ENCODE measurements around the gene TACC2. TPM values are rescaled to one million over a fixed set of nuclear protein-coding genes. Genes with fewer than 3 reads are reported as not detected.

Gene TACC2
- total and polyA plus RNA-seq, 2 donors (not counting 3 experiments of a cell fraction or from before 2014, with no cell fraction given) = 14.4 to 46.2 TPM

GRCh38 chr10:122233857-122234348 lies 244.9 kb downstream of the TACC2 start:
- Histone ChIP-seq H2AFZ (ENCODE audit: low read depth, low read length) (no peak overlapping the region), H3K9ac (replicated peaks; ENCODE audit: extremely low read depth, insufficient read depth, low read length) (no peak overlapping the region), H3K79me2 (ENCODE audit: control insufficient read depth, insufficient read depth, low read length) (no peaks in the 10 kb centered on the region), H4K20me1 (replicated peaks; ENCODE audit: control insufficient read depth, extremely low read depth, insufficient read depth, low read length) (no peaks in the 10 kb centered on the region), H3K4me3 (replicated peaks in 1 of 3; ENCODE audit: insufficient read depth in 1 of 3, low read depth in 1 of 3, low read length in 3 of 3) (no peak overlapping the region), H3K9me1 (replicated peaks; ENCODE audit: control insufficient read depth, extremely low read depth, insufficient read depth, low read length) (no peaks in the 10 kb centered on the region), H3K9me3 (replicated peaks; ENCODE audit: control insufficient read depth, insufficient read depth, low read length) (no peaks in the 10 kb centered on the region), H3K4me2 (ENCODE audit: insufficient read depth, low read length) (no peak overlapping the region), H3K27ac (ENCODE audit: insufficient read depth, low read depth, low read length) (no peak overlapping the region), H3K27me3 (ENCODE audit: control insufficient read depth in 2 of 2, insufficient read depth in 2 of 2, low read length in 2 of 2) (no peaks in the 10 kb centered on the region), H3K4me1 (ENCODE audit: control insufficient read depth, extremely low read depth, insufficient read depth, low read length) (no peaks in the 10 kb centered on the region), H3K36me3 (ENCODE audit: control insufficient read depth in 2 of 2, extremely low read depth in 1 of 2, insufficient read depth in 2 of 2, low read length in 2 of 2) (peaks cover 0 to 4% of the 10 kb centered on the region in 2 experiments)
- DNase-seq (ENCODE audit: low read depth, low spot score) = no peak
- dilution Hi-C loops (cut with MboI; ENCODE audit: extremely low pct_ligation_motif_present, low sequenced_read_pairs) (no loop called here), intact Hi-C loops (cut with micrococcal nuclease) (no loop called here)
- CTCF ChIA-PET = interaction anchor here (1.7 kb wide), 1 partner anchor 92 kb away, joined by 4 read pairs; no protein-coding TSS in a partner anchor
- POLR2A ChIA-PET = no interaction called here
- BruUV-seq (replicated peaks) = no TSS peak
- no peak for FAIRE-seq
- TF ChIP-seq POLR2A (IDR thresholded peaks at IDR 0.05; ENCODE audit: low read depth, low read length) (no peak), POLR2AphosphoS5 (IDR thresholded peaks at IDR 0.05; ENCODE audit: insufficient read depth, low read depth, low read length) (no peak), FOS (IDR thresholded peaks at IDR 0.05; ENCODE audit: borderline replicate concordance, insufficient read depth, low read length) (no peak), MYC (IDR thresholded peaks at IDR 0.05; ENCODE audit: low read depth, low read length) (no peak), CTCF (IDR thresholded peaks at IDR 0.05; ENCODE audit: extremely low read depth in 1 of 2, insufficient read depth in 1 of 2, low read depth in 1 of 2, low read length in 2 of 2) (no peak), GATA2 (IDR thresholded peaks at IDR 0.05; ENCODE audit: insufficient read depth, insufficient read length, low read depth, low read length) (no peak), EZH2 (IDR thresholded peaks at IDR 0.05; ENCODE audit: borderline replicate concordance, low read depth, low read length, severe bottlenecking) (no peak)
- TF ChIP-seq, protein P1, sequence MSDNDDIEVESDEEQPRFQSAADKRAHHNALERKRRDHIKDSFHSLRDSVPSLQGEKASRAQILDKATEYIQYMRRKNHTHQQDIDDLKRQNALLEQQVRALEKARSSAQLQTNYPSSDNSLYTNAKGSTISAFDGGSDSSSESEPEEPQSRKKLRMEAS (IDR thresholded peaks at IDR 0.05; ENCODE audit: insufficient read depth, insufficient read length) = no peak
